ENCODE results near the gene KRTAP10-3. TPM values are rescaled to one million over a fixed set of nuclear protein-coding genes. Genes with fewer than 3 reads are reported as not detected.

The KRTAP10-3 gene
- total RNA-seq, 1 experiment from 2014 or later: not detected

DNA sequence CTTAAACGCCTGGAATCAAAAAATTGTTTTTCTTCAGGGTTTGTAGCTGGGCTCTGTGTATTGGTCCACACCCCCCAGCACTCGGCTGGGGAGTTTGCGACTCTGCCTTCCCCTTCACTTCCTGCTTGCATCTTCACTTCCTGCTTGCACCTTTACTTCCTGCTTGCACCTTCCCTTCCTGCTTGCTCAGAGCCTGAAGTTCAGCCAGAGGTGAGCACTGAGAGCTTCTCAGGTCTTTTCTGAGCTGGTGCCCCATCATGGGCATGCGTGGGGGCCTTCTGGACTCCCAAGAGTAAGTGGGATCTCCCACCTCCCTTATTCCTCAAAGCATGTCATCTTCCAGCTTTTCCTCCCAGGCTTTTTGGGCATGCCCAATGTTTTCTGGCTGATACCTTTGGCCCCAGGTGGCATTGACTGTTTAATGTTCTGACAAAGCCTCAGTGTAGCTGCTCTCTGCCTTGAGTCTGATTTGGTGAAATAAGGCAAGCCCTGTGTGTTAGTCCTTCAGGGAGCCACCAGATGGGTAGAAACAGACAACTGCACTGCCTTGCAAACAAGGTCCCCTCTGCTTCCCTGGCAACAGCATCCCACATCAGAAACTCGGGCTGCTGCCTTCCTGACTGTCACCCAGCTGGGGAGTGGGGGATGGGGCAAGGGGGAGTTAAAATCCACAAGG is 10.8 kb downstream of the KRTAP10-3 start:
- H3K4me1 ChIP-seq (ENCODE audit: control insufficient read depth, insufficient read depth, low read length): no peaks in the 10 kb centered on the region
- DNase-seq (ENCODE audit: low read depth, low spot score): no peak

DNA sequence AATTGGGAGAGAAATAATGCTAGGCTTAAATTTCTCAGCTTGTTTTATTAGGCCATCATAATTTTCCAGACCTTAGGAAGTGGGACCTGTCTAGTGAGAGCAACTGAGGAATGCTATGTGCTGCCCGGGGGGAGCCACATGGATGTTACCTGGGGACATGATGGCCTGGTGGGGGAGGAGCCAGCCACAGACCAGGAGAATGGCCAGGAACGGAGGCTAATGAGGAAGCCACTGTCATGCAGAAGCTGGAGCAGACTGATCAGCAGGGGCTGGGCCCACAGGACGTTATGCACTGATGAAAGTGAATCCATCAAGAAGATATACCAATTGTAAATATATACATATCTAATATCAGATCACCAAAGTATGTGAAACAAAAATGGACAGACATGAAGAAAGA is 14.0 kb downstream of the KRTAP10-3 start:
- Histone ChIP-seq H3K4me3 (ENCODE audit: low read depth in 2 of 2, low read length in 2 of 2) (no peak overlapping the region), H3K27me3 (ENCODE audit: control insufficient read depth, insufficient read depth, low read length) (no peaks in the 10 kb centered on the region), H3K36me3 (ENCODE audit: control insufficient read depth, insufficient read depth, low read length) (no peaks in the 10 kb centered on the region), H3K9me3 (ENCODE audit: control insufficient read depth, insufficient read depth, low read depth, low read length) (peaks cover 12% of the 10 kb centered on the region; the same call in 1 of the 2 replicates), H3K27ac (ENCODE audit: low read length) (no peak overlapping the region), H3K4me1 (ENCODE audit: control insufficient read depth, insufficient read depth, low read length) (no peaks in the 10 kb centered on the region)
- DNase-seq (ENCODE audit: low read depth, low spot score) (no peak), ATAC-seq (no peak)
- POLR2A ChIA-PET: no interaction called here
- CTCF ChIA-PET: no interaction called here
- BruUV-seq (replicated peaks): no TSS peak
- TF ChIP-seq, protein P1, sequence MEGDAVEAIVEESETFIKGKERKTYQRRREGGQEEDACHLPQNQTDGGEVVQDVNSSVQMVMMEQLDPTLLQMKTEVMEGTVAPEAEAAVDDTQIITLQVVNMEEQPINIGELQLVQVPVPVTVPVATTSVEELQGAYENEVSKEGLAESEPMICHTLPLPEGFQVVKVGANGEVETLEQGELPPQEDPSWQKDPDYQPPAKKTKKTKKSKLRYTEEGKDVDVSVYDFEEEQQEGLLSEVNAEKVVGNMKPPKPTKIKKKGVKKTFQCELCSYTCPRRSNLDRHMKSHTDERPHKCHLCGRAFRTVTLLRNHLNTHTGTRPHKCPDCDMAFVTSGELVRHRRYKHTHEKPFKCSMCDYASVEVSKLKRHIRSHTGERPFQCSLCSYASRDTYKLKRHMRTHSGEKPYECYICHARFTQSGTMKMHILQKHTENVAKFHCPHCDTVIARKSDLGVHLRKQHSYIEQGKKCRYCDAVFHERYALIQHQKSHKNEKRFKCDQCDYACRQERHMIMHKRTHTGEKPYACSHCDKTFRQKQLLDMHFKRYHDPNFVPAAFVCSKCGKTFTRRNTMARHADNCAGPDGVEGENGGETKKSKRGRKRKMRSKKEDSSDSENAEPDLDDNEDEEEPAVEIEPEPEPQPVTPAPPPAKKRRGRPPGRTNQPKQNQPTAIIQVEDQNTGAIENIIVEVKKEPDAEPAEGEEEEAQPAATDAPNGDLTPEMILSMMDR (IDR thresholded peaks at IDR 0.05): no peak
- TF ChIP-seq TCF7L2 (IDR thresholded peaks at IDR 0.05; ENCODE audit: low read depth, low read length): no peak
- no peak for TF ChIP-seq POLR2AphosphoS5 (IDR thresholded peaks at IDR 0.05; ENCODE audit: low read depth, low read length)
- TF ChIP-seq SIN3A (IDR thresholded peaks at IDR 0.05; ENCODE audit: borderline replicate concordance, insufficient read depth, low read depth, low read length): no peak
- TF ChIP-seq, protein P2, sequence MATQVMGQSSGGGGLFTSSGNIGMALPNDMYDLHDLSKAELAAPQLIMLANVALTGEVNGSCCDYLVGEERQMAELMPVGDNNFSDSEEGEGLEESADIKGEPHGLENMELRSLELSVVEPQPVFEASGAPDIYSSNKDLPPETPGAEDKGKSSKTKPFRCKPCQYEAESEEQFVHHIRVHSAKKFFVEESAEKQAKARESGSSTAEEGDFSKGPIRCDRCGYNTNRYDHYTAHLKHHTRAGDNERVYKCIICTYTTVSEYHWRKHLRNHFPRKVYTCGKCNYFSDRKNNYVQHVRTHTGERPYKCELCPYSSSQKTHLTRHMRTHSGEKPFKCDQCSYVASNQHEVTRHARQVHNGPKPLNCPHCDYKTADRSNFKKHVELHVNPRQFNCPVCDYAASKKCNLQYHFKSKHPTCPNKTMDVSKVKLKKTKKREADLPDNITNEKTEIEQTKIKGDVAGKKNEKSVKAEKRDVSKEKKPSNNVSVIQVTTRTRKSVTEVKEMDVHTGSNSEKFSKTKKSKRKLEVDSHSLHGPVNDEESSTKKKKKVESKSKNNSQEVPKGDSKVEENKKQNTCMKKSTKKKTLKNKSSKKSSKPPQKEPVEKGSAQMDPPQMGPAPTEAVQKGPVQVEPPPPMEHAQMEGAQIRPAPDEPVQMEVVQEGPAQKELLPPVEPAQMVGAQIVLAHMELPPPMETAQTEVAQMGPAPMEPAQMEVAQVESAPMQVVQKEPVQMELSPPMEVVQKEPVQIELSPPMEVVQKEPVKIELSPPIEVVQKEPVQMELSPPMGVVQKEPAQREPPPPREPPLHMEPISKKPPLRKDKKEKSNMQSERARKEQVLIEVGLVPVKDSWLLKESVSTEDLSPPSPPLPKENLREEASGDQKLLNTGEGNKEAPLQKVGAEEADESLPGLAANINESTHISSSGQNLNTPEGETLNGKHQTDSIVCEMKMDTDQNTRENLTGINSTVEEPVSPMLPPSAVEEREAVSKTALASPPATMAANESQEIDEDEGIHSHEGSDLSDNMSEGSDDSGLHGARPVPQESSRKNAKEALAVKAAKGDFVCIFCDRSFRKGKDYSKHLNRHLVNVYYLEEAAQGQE (IDR thresholded peaks at IDR 0.05; ENCODE audit: insufficient read depth in 1 of 2, low read depth in 2 of 2, low read length in 1 of 2): no peak
- intact Hi-C loops (cut with micrococcal nuclease; ENCODE audit: unreplicated experiment): no loop called here
- in situ Hi-C loops (cut with HindIII; ENCODE audit: low pct_unique_long_range_greater_than_20kb, low sequenced_read_pairs): no loop called here

More for the DNA sequence above, 10.8 kb downstream of the KRTAP10-3 start:
- no TSS peak for BruUV-seq (replicated peaks)
- TF ChIP-seq, protein P1 (IDR thresholded peaks at IDR 0.05): no peak
- TF ChIP-seq TCF7L2 (IDR thresholded peaks at IDR 0.05; ENCODE audit: low read depth, low read length) (no peak), POLR2AphosphoS5 (IDR thresholded peaks at IDR 0.05; ENCODE audit: low read depth, low read length) (no peak)
- Histone ChIP-seq H3K4me3 (ENCODE audit: low read depth in 2 of 2, low read length in 2 of 2) (no peak overlapping the region), H3K27ac (ENCODE audit: low read length) (no peak overlapping the region), H3K9me3 (ENCODE audit: control insufficient read depth, insufficient read depth, low read depth, low read length) (peaks cover 6% of the 10 kb centered on the region; the same call in 1 of the 2 replicates), H3K27me3 (ENCODE audit: control insufficient read depth, insufficient read depth, low read length) (no peaks in the 10 kb centered on the region), H3K36me3 (ENCODE audit: control insufficient read depth, insufficient read depth, low read length) (no peaks in the 10 kb centered on the region)
- ATAC-seq: no peak
- in situ Hi-C loops (cut with HindIII; ENCODE audit: low pct_unique_long_range_greater_than_20kb, low sequenced_read_pairs): no loop called here
- POLR2A ChIA-PET: interaction anchor here (0.6 kb wide), 1 partner anchor 177 kb away, joined by 6 read pairs; no protein-coding TSS in a partner anchor
- intact Hi-C loops (cut with micrococcal nuclease; ENCODE audit: unreplicated experiment): no loop called here
- CTCF ChIA-PET: no interaction called here
